HG03457 (cell line): Measurements from ENCODE around the gene GUCA2A.

Experiments used
- ATAC-seq: cut with Tn5 transposase; IDR thresholded peaks from one replicate; pipeline ENCODE4 v1.9.1; 2021; ENCODE audit warnings: moderate number of reproducible peaks; ENCODE audit not compliant: unreplicated experiment

The GUCA2A gene

DNA sequence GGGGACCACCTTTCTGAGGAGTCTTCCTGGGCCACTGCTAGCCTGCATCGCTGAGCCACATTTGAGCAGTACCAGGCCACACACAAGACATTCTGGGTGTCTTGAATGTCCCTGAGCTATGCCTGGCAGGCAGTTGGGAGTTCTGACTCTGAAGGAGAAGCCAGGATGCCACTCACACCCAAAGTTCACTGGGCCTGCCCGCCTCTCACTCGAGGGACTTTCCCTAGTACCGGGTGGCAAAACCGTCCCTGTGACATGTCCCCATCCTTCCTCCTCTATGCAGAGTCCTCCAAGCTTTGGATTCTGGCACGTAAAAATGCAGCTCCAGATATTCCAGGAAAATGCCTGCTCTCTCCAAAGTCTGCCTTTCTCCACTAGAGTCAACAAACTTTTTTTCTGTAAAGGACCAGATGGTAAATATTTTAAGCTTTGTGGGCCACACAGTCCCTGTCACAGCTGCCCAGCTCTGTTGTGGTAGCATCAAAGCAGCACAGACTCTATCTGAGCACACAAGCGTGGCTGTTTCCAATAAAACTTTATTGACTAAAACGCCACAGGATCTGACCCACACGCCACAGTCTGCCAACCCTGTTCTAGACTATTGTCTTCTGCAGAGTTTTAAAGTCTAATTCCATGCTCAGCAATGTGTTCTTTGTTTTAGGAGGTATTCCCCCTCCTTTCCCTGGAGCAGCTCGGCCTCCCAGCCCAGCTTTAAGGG is 30.6 kb downstream of the GUCA2A start:
- ATAC-seq = no peak

DNA sequence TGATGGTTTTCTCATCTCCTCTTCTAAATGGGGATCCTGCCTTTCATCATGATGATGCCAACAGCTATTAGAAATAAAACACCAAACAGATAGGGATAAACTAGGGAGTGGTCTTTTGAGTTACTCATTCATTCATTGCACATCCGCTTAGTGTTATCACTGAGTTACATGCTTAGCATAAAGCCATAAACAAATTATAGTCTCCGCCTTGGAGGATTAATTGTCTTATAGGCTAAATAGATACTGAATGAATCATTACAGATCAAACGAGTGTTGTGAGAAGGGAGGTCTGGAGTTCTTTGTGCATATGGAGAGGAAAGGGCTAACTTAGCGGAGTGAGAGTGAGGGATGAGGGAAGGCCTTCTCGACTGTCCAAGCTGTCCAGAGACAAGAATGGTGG is 31.2 kb downstream of the GUCA2A start:
- ATAC-seq = no peak

DNA sequence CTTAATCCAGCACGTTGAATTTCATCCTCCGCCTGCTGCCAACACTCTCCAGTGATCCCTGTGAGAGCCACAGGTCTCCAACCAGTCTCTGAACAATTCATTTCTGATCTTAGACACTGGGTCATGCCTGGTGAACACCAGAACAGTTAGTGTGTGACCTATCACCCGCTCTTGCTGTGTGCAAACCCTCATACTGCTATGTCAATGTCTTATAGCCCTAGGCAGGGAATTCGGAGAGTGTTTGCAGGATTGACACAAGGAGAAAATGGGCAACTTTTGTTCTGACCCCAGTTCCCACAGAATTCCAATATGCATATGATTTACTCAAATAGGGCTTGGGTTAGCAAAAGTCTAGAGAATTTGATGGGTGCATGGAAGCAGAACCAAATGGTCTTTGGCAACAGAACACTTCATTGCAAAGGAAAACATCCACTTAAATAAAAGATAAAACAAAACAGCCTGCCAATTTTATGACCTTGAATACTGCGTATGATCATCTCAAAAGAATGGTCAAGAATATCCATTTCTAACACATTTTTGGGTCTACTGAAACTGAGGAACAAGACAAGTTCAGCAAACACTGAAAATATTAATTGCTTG is 34.4 kb downstream of the GUCA2A start:
- ATAC-seq = no peak

GRCh38 chr1:42128964-42129363 is 35.6 kb downstream of the GUCA2A start:
- ATAC-seq = no peak

DNA sequence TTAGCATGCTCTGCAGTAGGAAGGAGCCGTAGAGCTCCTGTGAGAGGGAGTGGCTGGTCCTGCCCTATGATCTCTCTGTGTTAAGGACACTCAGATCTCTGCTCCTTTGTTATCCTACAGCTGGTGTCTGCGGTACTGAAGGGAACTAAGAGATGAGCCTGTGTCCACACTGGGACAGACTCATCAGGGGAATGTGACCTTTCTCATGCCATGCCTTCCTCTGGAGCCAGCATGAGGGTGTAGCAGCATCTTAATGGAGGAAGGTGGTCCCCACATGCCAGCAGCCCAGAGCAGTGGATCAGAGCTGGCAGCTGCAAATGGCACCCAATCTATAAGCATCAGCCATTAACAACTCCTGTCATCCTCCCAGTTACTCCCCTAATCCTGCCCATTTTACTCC is 36.0 kb downstream of the GUCA2A start:
- ATAC-seq = no peak

- no peak for ATAC-seq
Measured at GRCh38 chr1:42127767-42128166, 36.8 kb downstream of the GUCA2A start.

DNA sequence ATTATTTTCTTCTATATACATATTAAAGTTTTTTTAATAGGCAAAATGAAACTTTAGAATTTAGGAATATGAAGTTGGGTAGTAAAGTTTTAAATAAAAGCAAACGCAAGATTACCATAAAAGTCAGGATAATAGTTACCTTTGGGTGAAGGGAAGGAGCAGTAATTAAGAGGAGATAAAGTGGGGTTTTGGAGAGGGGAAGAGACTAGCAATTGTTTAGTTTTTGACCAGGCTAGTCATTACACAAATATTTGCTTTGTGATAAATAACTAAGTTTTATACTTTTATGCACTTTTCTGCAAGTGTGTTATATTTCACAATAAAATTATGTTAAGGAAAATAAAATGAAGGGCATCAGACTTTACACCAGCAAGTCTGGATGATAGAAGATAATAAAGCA is 39.0 kb downstream of the GUCA2A start:
- ATAC-seq = no peak

DNA sequence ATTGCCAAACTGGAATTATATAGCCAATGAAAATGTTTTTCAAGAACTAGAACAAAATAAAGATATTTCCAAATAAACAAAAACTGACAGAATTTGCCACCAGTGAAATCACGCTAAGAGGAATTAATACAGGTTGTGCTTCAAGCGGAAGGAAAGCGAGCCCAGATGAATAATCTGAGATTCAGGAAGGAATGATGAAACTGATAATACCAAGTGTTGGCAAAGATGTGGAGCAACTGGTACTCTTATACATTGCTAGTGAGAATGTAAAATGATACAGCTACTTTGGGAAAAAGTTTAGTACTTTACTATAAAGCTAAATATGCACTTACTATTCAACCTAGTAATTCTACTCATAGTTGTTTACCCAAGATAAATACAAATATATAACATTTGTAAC is 42.1 kb downstream of the GUCA2A start:
- no peak for ATAC-seq

DNA sequence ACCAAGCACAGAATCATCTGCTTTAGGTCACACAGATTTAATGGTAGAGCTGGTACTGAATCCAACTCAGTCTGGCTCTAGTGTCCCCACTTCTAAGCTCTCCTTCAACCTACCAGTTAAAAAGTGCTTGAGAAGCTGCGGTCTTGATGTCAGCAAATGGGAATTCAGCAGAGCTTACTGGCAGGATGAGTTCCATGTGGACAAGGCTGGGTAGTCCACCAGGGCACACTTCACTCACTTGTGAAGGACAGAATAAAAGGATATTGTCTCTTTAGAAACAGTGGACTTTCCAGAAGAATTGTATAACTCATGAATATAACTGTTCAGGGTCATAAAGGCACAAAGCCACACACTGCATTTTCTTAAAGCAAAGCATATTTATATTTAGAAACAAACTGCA is 46.4 kb downstream of the GUCA2A start:
- ATAC-seq = no peak

- ATAC-seq = no peak
Measured at GRCh38 chr1:42117214-42117613, 47.3 kb downstream of the GUCA2A start.

- ATAC-seq = no peak
Measured at GRCh38 chr1:42114229-42114628, 50.3 kb downstream of the GUCA2A start.
